H1 (cell line): ENCODE measurements around the gene GLTPD2.

ENCODE experiments used
- BRCA1 ChIP-seq: IDR thresholded peaks from 2 replicates; pipeline ENCODE4 v1.6.1; 2012; ENCODE audit warnings: low read depth, low read length, improper control_type of control experiment
- CBX5 ChIP-seq: fragments of 300-800, 300-1000 bp; sonication (generic); IDR thresholded peaks from 2 replicates; pipeline ENCODE4 v1.7.1; 2016; ENCODE audit warnings: antibody characterized with exemption, low read length, low read depth
- CEBPB ChIP-seq: IDR thresholded peaks from 2 replicates; pipeline ENCODE4 v1.6.1; 2012; ENCODE audit warnings: low read depth, low read length
- CREB1 ChIP-seq: IDR thresholded peaks from 2 replicates; pipeline ENCODE4 v1.6.1; 2012; ENCODE audit warnings: inconsistent platforms
- FOSL1 ChIP-seq: IDR thresholded peaks from 2 replicates; pipeline ENCODE4 v1.6.1; 2011; ENCODE audit warnings: mild to moderate bottlenecking, low read depth, low read length, moderate library complexity; ENCODE audit not compliant: insufficient read depth
- GABPA ChIP-seq: IDR thresholded peaks from 2 replicates; pipeline ENCODE4 v1.6.1; 2011; ENCODE audit warnings: mild to moderate bottlenecking, low read length, moderate library complexity, borderline replicate concordance; ENCODE audit not compliant: insufficient read depth
- POLR2A ChIP-seq, 2 experiments: IDR thresholded peaks; 1 replicate in 1 of 2; 2 replicates in 1 of 2; pipeline ENCODE4 v1.6.1; 2011; ENCODE audit warnings: low read depth in 2 of 2, low read length in 2 of 2, mild to moderate bottlenecking in 2 of 2; ENCODE audit errors: control extremely low read depth in 1 of 2
- POLR2AphosphoS5 ChIP-seq: IDR thresholded peaks from 2 replicates; pipeline ENCODE4 v1.6.1; 2011; ENCODE audit warnings: low read depth, low read length
- SIN3A ChIP-seq, 2 experiments: IDR thresholded peaks in 1 of 2; conservative IDR thresholded peaks in 1 of 2; 2 replicates each; pipeline ENCODE4 v1.6.1; 2011 to 2012; ENCODE audit warnings: low read length in 2 of 2, improper control_type of control experiment in 1 of 2, low read depth in 1 of 2, mild to moderate bottlenecking in 1 of 2
- TCF12 ChIP-seq: IDR thresholded peaks from 2 replicates; pipeline ENCODE4 v1.6.1; 2011; ENCODE audit warnings: low read depth, mild to moderate bottlenecking, low read length
- TF ChIP-seq, protein P1 (sequence below), 3 experiments: IDR thresholded peaks; 1 replicate in 2 of 3; 2 replicates in 1 of 3; pipeline versions ENCODE4 v1.5.1 to v1.6.1; 2011; ENCODE audit warnings: low read length in 3 of 3, mild to moderate bottlenecking in 3 of 3, inconsistent platforms in 2 of 3, low read depth in 1 of 3, moderate library complexity in 1 of 3; ENCODE audit not compliant: insufficient read depth in 1 of 3; ENCODE audit errors: control extremely low read depth in 1 of 3
- TF ChIP-seq, protein P2 (sequence below): IDR thresholded peaks from 2 replicates; pipeline ENCODE4 v1.6.1; 2011; ENCODE audit warnings: low read length, improper control_type of control experiment

DNA sequence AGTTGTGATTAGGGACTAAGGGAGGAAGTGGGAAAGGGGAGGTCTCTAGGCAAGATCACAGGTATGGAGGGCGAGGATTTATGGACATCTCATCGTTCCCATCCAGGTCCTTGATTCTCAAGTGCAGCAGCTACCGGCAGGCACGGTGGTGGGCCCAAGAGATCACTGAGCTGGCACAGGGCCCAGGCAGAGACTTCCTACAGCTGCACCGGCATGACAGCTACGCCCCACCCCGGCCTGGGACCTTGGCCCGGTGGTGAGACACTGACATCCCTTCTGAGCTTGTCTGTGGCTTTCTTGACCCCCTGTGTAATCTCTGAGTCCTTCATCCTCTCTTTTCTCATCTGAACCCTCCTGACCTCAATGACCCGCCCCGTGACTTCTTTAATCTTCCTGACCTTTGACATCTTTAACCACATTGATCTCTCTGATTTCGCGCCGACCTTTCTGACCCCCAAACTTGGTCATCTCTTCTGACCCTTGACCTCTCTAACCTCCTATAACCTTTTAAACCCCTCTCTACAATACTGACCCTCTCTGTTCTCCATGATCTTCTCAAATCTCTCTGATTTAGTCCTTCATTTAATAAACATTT lies 22.0 kb downstream of the GLTPD2 start:
- TF ChIP-seq GABPA (no peak), POLR2AphosphoS5 (no peak), FOSL1 (no peak), CEBPB (no peak), CREB1 (no peak), BRCA1 (no peak), TCF12 (no peak), POLR2A (IDR thresholded peaks at IDR 0.05; ENCODE audit: control extremely low read depth in 1 of 2, low read depth in 2 of 2, low read length in 2 of 2) (no peak), CBX5 (no peak), SIN3A (conservative IDR thresholded peaks at IDR 0.05 in 1 of 2, IDR thresholded peaks at IDR 0.05 in 1 of 2; ENCODE audit: low read depth in 1 of 2, low read length in 2 of 2) (no peak)
- TF ChIP-seq, protein P1, sequence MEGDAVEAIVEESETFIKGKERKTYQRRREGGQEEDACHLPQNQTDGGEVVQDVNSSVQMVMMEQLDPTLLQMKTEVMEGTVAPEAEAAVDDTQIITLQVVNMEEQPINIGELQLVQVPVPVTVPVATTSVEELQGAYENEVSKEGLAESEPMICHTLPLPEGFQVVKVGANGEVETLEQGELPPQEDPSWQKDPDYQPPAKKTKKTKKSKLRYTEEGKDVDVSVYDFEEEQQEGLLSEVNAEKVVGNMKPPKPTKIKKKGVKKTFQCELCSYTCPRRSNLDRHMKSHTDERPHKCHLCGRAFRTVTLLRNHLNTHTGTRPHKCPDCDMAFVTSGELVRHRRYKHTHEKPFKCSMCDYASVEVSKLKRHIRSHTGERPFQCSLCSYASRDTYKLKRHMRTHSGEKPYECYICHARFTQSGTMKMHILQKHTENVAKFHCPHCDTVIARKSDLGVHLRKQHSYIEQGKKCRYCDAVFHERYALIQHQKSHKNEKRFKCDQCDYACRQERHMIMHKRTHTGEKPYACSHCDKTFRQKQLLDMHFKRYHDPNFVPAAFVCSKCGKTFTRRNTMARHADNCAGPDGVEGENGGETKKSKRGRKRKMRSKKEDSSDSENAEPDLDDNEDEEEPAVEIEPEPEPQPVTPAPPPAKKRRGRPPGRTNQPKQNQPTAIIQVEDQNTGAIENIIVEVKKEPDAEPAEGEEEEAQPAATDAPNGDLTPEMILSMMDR (IDR thresholded peaks at IDR 0.05; ENCODE audit: control extremely low read depth in 1 of 3, insufficient read depth in 1 of 3, low read depth in 1 of 3, low read length in 3 of 3): no peak
- TF ChIP-seq, protein P2, sequence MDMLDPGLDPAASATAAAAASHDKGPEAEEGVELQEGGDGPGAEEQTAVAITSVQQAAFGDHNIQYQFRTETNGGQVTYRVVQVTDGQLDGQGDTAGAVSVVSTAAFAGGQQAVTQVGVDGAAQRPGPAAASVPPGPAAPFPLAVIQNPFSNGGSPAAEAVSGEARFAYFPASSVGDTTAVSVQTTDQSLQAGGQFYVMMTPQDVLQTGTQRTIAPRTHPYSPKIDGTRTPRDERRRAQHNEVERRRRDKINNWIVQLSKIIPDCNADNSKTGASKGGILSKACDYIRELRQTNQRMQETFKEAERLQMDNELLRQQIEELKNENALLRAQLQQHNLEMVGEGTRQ: no peak
